NCI-H446 (cell line): ENCODE data around the gene SKI.

Source experiments
- DNase-seq, 2 experiments: peaks; one replicate each; lab custom pipeline; 2025; lab: John Stamatoyannopoulos, UW

Gene SKI

GRCh38 chr1:2228157-2228594 is at the start of gene SKI:
SKI (plus strand) TSS chr1:2228319; CDS start chr1:2228767, 448 bp downstream.
- DNase-seq = no peak

GRCh38 chr1:2178875-2179274 is 49.2 kb upstream of the SKI start:
- no peak for DNase-seq

DNA sequence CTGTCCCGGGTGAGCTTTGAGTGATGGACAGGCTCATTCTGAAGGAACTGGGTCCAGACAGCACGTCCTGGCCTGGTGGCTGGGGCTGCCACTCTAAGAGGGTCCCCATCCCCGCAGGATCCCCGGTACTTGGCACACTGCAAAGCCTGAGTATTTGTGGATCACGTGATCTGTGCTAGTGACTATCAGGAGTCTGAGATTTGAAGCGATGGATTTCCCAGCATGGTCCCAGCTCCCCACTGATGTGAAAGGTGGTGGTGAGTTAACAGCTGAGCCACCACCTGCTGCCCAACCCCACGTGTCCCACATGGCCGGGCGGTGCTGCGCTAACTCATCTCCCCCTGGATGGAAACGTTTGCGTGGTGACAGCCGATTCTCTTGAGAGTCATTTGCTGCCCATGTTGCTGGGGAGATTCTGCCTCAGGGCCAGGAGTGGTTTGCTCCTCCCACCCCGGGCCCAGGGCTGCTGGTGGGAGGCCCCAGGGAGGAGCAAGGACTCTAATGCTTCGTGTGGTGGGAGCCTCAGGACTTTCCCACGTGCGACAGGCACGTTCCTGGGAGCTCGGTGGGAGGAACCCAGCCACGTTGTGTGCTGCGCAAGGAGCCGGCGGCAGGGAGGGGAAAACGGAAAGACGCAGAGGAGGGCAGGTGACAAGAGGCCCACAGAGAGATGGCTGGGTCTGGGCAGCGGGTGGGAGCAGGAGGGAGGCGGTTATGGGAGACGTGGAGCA is 48.7 kb upstream of the SKI start:
- DNase-seq = no peak

DNA sequence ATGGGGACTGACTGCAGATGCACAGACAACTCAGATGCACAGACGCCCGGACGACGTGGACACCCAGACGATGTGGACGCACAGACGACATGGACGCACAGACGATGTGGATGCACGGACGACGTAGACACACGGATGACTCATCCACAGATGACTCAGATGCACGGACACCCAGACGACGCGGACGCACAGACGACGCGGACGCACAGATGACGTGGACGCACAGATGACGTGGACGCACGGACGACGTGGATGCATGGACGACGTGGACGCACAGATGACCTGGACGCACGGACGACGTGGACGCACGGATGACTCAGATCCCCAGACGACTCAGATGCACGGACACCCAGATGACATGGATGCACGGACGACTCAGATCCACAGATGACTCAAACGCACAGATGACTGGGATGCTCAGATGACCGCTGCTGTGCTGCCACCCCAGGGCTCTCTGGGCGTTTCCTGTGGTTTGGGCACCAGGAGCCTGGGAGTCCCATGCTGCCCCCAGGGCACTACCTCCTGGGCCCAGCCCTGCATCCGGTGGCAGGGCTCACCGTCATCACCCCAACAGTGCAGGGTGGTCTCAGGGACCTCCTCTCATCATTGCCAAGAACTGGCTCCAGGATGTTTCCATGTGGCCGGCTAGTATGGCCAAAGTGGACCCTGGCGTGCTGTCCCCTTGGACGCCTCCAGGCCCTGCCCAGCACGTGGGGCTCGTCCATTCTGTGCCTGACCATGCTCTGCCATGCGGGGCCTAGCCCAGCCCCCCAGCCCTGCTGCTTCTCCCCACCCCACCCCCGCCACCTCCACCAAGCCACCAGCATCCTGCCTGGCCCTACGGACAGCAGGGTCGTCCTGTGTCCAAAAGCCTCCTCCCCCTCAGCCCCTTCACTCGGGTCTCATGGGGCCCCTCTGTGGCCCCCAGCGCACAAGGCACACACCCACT is 47.5 kb upstream of the SKI start:
- DNase-seq = no peak

DNA sequence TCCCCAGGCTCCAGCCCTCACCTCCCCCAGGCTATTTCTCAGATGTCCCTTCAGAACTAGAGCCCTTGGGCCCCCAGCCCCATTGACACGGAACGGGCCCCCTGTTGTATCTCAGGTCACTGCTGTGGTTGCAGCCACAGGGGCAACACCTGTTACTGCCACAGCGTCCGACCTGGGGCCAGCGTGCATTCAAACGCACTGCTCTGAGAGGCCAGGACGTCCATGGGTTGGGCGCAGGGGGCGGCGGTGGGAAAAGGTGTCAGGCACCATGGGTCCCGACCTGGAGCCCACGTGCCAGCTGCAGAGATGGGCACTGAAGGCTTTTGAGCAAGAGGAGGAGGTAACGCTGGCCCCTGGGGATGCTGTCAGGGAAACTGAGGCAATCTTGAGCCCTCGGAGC is 46.8 kb upstream of the SKI start:
- no peak for DNase-seq

- DNase-seq = no peak
These were observed 46.4 kb upstream of the SKI start for GRCh38 chr1:2181752-2182151.

DNA sequence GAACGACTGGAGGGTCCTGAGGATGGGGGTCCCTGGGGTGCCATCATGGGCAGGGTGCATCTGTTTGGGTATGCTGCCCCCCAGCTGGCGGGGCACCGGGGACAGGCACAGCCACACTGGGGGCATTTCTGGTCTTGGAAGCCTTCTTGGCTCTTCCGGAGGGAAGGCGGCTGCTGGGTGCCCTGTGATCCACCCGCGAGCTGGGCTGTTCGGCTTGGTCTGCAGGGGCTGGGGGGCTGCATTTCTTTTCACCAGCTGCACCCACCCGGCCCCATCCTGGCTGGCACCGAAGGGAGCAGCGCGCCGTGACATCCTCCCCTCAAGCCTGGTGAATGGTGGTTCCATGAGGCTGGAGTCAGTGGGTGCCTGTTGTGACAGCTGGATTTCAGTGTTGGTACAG is 45.7 kb upstream of the SKI start:
- no peak for DNase-seq

GRCh38 chr1:2183937-2184334 is 44.2 kb upstream of the SKI start:
- no peak for DNase-seq

- no peak for DNase-seq
These were observed 43.6 kb upstream of the SKI start for GRCh38 chr1:2184531-2184930.

- DNase-seq = no peak
These were observed 43.2 kb upstream of the SKI start for GRCh38 chr1:2184934-2185333.

DNA sequence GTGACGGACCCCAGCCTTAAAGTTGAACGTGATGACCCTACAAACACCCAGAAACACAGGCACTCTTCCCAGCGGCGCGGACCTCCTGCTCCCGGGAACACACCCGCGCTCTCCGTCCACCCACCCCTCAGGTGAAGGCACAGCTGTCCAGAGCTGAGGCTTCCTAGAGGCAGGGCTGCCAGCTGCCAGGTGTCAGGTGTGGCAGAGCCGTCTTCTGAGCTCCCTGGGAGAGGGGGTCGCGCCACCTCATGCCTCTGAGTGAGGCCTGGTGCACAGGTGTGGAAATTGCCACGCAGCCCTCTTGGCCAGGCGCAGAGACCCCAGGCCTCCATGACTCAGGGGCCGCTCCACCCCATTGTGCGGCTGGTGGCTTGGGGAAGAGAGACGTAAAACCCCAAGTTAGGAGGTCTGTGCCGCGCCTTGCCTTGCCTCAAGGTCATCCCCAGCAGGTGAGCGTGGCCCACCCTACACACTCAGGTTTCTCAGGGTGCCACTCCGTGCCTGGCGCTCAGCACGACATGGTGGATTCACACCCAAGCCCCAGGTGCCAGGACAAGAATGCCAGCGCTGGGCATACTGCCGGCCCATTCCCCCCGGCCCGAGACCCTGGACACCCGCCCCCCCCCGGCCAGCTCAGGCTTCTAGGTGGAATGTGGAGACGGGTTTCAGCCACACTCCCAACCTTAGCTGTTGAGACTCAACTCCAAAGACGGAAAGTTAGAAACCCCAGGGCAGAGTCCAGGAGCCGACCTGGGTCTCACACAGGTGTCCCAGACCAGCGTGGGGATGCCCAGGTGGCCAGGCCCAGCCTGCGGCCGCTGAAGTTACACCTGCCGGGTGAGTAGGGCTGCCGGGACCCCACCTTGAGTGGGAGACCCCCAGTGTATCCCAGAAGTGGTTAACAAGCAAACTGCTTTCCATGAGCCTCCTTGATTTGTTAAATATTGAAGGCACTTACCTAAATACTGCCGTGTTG is 42.0 kb upstream of the SKI start:
- no peak for DNase-seq

DNA sequence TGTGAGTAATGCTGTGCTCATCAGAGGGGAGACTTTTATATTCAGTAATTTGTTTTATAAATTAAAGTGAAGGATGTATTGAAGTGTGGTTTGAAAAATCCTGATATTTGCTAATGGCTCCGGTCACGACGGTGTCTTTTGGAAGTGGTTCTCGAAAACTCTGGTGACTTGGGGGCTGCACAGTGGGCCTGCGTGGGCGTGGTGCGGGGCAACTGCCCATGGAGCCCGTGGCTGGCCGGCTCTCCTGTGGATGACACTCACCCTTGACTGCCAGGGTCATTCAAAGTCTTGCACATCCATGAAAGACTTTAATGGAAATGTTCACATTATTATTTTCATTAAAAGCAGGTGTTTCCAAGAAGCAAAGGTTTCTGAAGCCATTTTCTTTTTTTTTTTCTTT is 41.2 kb upstream of the SKI start:
- no peak for DNase-seq

DNA sequence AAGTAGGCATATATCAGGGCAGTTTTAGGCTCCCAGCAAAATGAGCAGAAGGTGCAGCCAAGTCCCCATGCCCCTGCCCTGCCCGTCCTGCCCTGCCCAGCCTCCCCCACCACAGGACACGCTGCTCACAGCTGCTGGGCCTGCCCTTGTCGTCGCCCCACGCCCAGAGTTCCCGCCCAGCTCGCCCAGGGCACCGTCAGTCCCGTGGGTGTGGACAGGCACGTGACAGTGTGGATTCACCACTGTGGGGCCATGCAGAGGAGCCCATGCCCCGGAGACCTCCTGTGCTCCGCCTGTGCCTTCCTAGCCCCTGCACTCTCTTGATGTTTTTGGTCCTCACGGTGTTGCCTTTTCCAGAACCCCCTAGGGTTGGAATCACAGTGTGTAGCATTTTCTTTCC is 40.5 kb upstream of the SKI start:
- DNase-seq = no peak

DNA sequence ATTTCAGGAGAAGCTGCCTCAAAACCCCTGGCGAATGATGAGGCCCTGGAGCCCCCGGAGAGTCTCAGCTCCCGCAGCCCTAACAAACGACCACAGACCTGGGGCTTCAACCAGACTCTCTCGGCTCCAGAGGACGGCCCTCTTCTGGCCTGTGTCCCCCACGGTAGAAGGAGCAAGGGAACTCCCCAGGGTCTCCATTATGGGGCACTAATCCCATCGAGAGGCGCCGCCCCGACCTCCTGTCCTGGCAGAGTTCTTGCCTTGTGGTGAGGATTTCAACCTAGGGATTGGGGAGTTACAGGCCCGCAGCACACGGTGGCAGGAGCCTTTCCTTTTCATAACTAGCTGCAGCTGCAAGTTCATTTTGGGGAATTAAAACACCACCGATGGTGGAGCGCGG is 39.8 kb upstream of the SKI start:
- DNase-seq = no peak

- peak; percentile 88 to 95 for DNase-seq
These were observed 38.4 kb upstream of the SKI start for GRCh38 chr1:2189459-2190425.

- DNase-seq = no peak
These were observed 37.6 kb upstream of the SKI start for GRCh38 chr1:2190491-2190976.

- peak in 1 of 2 experiments; percentile 65 for DNase-seq
These were observed 35.8 kb upstream of the SKI start for GRCh38 chr1:2192031-2192995.

- no peak for DNase-seq
These were observed 34.4 kb upstream of the SKI start for GRCh38 chr1:2193514-2194281.
